Thymus (tissue), 11 donors: ENCODE results near the gene ESCO1. TPM values are rescaled to one million over a fixed set of nuclear protein-coding genes. Genes with fewer than 3 reads are reported as not detected.

Experiments used
- DNase-seq, 9 donors: peaks; one replicate each; pipeline ENCODE4 v3.0.0-alpha.2; 2013; ENCODE audit warnings: low spot score in 9 of 9, low read depth in 6 of 9, missing footprints in 1 of 9
- H3K27ac ChIP-seq, 2 donors: one replicate each; pipeline ENCODE4 v1.5.1; 2013; ENCODE audit warnings: control low read depth in 1 of 2, low read depth in 1 of 2, low read length in 1 of 2, mild to moderate bottlenecking in 1 of 2, moderate library complexity in 1 of 2
- H3K27me3 ChIP-seq, 2 donors: one replicate each; pipeline ENCODE4 v1.5.1; 2013; ENCODE audit warnings: low read length in 1 of 2; ENCODE audit not compliant: control insufficient read depth in 2 of 2, insufficient read depth in 1 of 2
- H3K36me3 ChIP-seq, 2 donors: one replicate each; pipeline ENCODE4 v1.5.1; 2013; ENCODE audit warnings: low read length in 1 of 2, mild to moderate bottlenecking in 1 of 2, moderate library complexity in 1 of 2; ENCODE audit not compliant: control insufficient read depth in 2 of 2, insufficient read depth in 2 of 2
- H3K4me1 ChIP-seq, 2 donors: one replicate each; pipeline ENCODE4 v1.5.1; 2013; ENCODE audit warnings: low read length in 2 of 2; ENCODE audit not compliant: control insufficient read depth in 2 of 2, insufficient read depth in 2 of 2
- H3K4me3 ChIP-seq, 2 donors: one replicate each; pipeline ENCODE4 v1.5.1; 2013; ENCODE audit warnings: low read length in 2 of 2, control low read depth in 1 of 2, mild to moderate bottlenecking in 1 of 2
- H3K9me3 ChIP-seq, 2 donors: one replicate each; pipeline ENCODE4 v1.5.1; 2013; ENCODE audit warnings: low read length in 1 of 2, mild to moderate bottlenecking in 1 of 2; ENCODE audit not compliant: control insufficient read depth in 2 of 2, insufficient read depth in 1 of 2
- WGBS: extraction: QIAGEN DNeasy Blood & Tissue Kit; methylation state at CpG from one replicate; pipeline ENCODE4 v1.1.7; 2013; 5-methylcytosine and 5-hydroxymethylcytosine counted together
- polyA plus RNA-seq: library from polyadenylated mRNA; stranded (reverse); fragments of 200-250 nt; gene quantifications from one replicate; pipeline ENCODE4 v1.2.3, GENCODE V29; 2013
- total RNA-seq: library from RNA; stranded (reverse); fragments of 120-200 nt; gene quantifications from one replicate; pipeline ENCODE4 v1.2.4, GENCODE V29; 2013
- donor health status: healthy.

The ESCO1 gene
- total and polyA plus RNA-seq, 2 donors, result 28.5 to 31.0 TPM

- Histone ChIP-seq H3K36me3 (no peaks in the 10 kb centered on the region), H3K4me3 (no peak overlapping the region), H3K27me3 (no peaks in the 10 kb centered on the region), H3K4me1 (no peaks in the 10 kb centered on the region), H3K27ac (no peak overlapping the region), H3K9me3 (no peaks in the 10 kb centered on the region)
- no peak for DNase-seq
- 81% methylated on average over 7 of the region's 7 CpGs for WGBS
Measured at GRCh38 chr18:21484851-21485636, 115.5 kb downstream of the ESCO1 start.

GRCh38 chr18:21483051-21483450, 117.5 kb downstream of the ESCO1 start:
- no peaks in the 10 kb centered on the region for H3K4me1 ChIP-seq
- no peaks in the 10 kb centered on the region for H3K9me3 ChIP-seq
- 92% methylated on average over 5 of the region's 5 CpGs for WGBS
- DNase-seq, result no peak
- no peak overlapping the region for H3K27ac ChIP-seq
- H3K36me3 ChIP-seq, result no peaks in the 10 kb centered on the region
- no peaks in the 10 kb centered on the region for H3K27me3 ChIP-seq
- no peak overlapping the region for H3K4me3 ChIP-seq

GRCh38 chr18:21481739-21482138, 118.8 kb downstream of the ESCO1 start:
- H3K36me3 ChIP-seq, result no peaks in the 10 kb centered on the region
- H3K27me3 ChIP-seq, result no peaks in the 10 kb centered on the region
- no peaks in the 10 kb centered on the region for H3K9me3 ChIP-seq
- H3K4me1 ChIP-seq, result no peaks in the 10 kb centered on the region
- no peak for DNase-seq
- H3K4me3 ChIP-seq, result no peak overlapping the region
- no peak overlapping the region for H3K27ac ChIP-seq
- 66% methylated on average over 2 of the region's 2 CpGs for WGBS

GRCh38 chr18:21479721-21480120, 120.8 kb downstream of the ESCO1 start:
- WGBS, result 97% methylated on average over 5 of the region's 5 CpGs
- no peak for DNase-seq
- no peak overlapping the region for H3K4me3 ChIP-seq

More at GRCh38 chr18:21479721-21480120, 120.8 kb downstream of the ESCO1 start:
- no peaks in the 10 kb centered on the region for H3K27me3 ChIP-seq
- no peak overlapping the region for H3K27ac ChIP-seq
- H3K4me1 ChIP-seq, result no peaks in the 10 kb centered on the region
- H3K36me3 ChIP-seq, result no peaks in the 10 kb centered on the region
- H3K9me3 ChIP-seq, result no peaks in the 10 kb centered on the region

Other genes with a start within 250 kb of the ESCO1 start
- 165 TPM for gene SNRPD1, start 11.6 kb upstream of the ESCO1 start, total RNA-seq
- 27.7 TPM for gene SNRPD1, start 11.6 kb upstream of the ESCO1 start, polyA plus RNA-seq
- 25.7 TPM for gene ABHD3, start 104.1 kb upstream of the ESCO1 start, total RNA-seq
- gene ABHD3, start 104.1 kb upstream of the ESCO1 start, polyA plus RNA-seq, result 77.9 TPM
- 33.2 TPM for gene MIB1, start 140.1 kb upstream of the ESCO1 start, total RNA-seq
- 8.8 TPM for gene MIB1, start 140.1 kb upstream of the ESCO1 start, polyA plus RNA-seq